Activated T-cell treated with anti-CD3 and anti-CD28 coated beads for 48 hours (primary cell): ENCODE measurements around the gene CAMK2D.

Source experiments
- DNase-seq: peaks from one replicate; pipeline ENCODE4 v3.0.0-alpha.2; 2020; ENCODE audit warnings: low read depth

Gene CAMK2D

GRCh38 chr4:113522433-113522832, 239.1 kb downstream of the CAMK2D start:
- DNase-seq = no peak

GRCh38 chr4:113513382-113513781, 248.2 kb downstream of the CAMK2D start:
- DNase-seq = no peak

- no peak for DNase-seq
Measured at GRCh38 chr4:113512880-113513279, 248.7 kb downstream of the CAMK2D start.

- no peak for DNase-seq
Measured at GRCh38 chr4:113511944-113512343, 249.6 kb downstream of the CAMK2D start.

GRCh38 chr4:113509851-113510250, 251.7 kb downstream of the CAMK2D start:
- no peak for DNase-seq

GRCh38 chr4:113505044-113505443, 256.5 kb downstream of the CAMK2D start:
- DNase-seq = no peak

GRCh38 chr4:113504422-113504821, 257.1 kb downstream of the CAMK2D start:
- DNase-seq = no peak

- no peak for DNase-seq
Measured at GRCh38 chr4:113503691-113504090, 257.8 kb downstream of the CAMK2D start.

- DNase-seq = no peak
Measured at GRCh38 chr4:113502906-113503305, 258.6 kb downstream of the CAMK2D start.

- no peak for DNase-seq
Measured at GRCh38 chr4:113502476-113502875, 259.1 kb downstream of the CAMK2D start.

- DNase-seq = no peak
Measured at GRCh38 chr4:113500424-113500823, 261.1 kb downstream of the CAMK2D start.

GRCh38 chr4:113499696-113500095, 261.8 kb downstream of the CAMK2D start:
- DNase-seq = no peak

GRCh38 chr4:113499166-113499565, 262.4 kb downstream of the CAMK2D start:
- DNase-seq = no peak

GRCh38 chr4:113497154-113497884, 264.2 kb downstream of the CAMK2D start:
- no peak for DNase-seq

- no peak for DNase-seq
Measured at GRCh38 chr4:113496698-113497097, 264.8 kb downstream of the CAMK2D start.

GRCh38 chr4:113495790-113496189, 265.7 kb downstream of the CAMK2D start:
- no peak for DNase-seq

GRCh38 chr4:113483131-113483530, 278.4 kb downstream of the CAMK2D start:
- no peak for DNase-seq

GRCh38 chr4:113482325-113482724, 279.2 kb downstream of the CAMK2D start:
- no peak for DNase-seq

- no peak for DNase-seq
Measured at GRCh38 chr4:113481820-113482219, 279.7 kb downstream of the CAMK2D start.

GRCh38 chr4:113480109-113480508, 281.4 kb downstream of the CAMK2D start:
- no peak for DNase-seq

- no peak for DNase-seq
Measured at GRCh38 chr4:113478032-113478431, 283.5 kb downstream of the CAMK2D start.

- DNase-seq = peak; percentile 22
Measured at GRCh38 chr4:113476800-113477199, 284.7 kb downstream of the CAMK2D start.

- no peak for DNase-seq
Measured at GRCh38 chr4:113474017-113474416, 287.5 kb downstream of the CAMK2D start.

- no peak for DNase-seq
Measured at GRCh38 chr4:113472864-113473263, 288.7 kb downstream of the CAMK2D start.
